ENCODE data around the gene SEMA4A.

SEMA4A gene

GRCh38 chr1:156212130-156212529 is 58.7 kb downstream of the SEMA4A start:
- TF ChIP-seq EZH2phosphoT487 (IDR thresholded peaks at IDR 0.05; ENCODE audit: borderline replicate concordance), result no peak
- TF ChIP-seq, protein P1, sequence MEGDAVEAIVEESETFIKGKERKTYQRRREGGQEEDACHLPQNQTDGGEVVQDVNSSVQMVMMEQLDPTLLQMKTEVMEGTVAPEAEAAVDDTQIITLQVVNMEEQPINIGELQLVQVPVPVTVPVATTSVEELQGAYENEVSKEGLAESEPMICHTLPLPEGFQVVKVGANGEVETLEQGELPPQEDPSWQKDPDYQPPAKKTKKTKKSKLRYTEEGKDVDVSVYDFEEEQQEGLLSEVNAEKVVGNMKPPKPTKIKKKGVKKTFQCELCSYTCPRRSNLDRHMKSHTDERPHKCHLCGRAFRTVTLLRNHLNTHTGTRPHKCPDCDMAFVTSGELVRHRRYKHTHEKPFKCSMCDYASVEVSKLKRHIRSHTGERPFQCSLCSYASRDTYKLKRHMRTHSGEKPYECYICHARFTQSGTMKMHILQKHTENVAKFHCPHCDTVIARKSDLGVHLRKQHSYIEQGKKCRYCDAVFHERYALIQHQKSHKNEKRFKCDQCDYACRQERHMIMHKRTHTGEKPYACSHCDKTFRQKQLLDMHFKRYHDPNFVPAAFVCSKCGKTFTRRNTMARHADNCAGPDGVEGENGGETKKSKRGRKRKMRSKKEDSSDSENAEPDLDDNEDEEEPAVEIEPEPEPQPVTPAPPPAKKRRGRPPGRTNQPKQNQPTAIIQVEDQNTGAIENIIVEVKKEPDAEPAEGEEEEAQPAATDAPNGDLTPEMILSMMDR (conservative IDR thresholded peaks at IDR 0.05; ENCODE audit: low read length), result no peak
- peak overlapping the region; percentile 98 for H3K4me3 ChIP-seq (ENCODE audit: low read length, poor library complexity, severe bottlenecking)
- peaks cover 25% of the 10 kb centered on the region for H3K79me2 ChIP-seq (ENCODE audit: insufficient read depth, low read length)
- H4K20me1 ChIP-seq (ENCODE audit: insufficient read depth, low read length, poor library complexity, severe bottlenecking), result no peaks in the 10 kb centered on the region
- H3K4me1 ChIP-seq (ENCODE audit: insufficient read depth, low read length, poor library complexity, severe bottlenecking), result peaks cover 13% of the 10 kb centered on the region
- H3F3A ChIP-seq (ENCODE audit: low read depth), result no peaks in the 10 kb centered on the region
- peak overlapping the region; percentile 80 for H3K4me2 ChIP-seq (ENCODE audit: low read depth, low read length, poor library complexity, severe bottlenecking)
- peak overlapping the region; percentile 95 for H3K9ac ChIP-seq (ENCODE audit: low read depth, low read length, poor library complexity, severe bottlenecking)
- H3K27me3 ChIP-seq (ENCODE audit: insufficient read depth, low read length, poor library complexity, severe bottlenecking), result no peaks in the 10 kb centered on the region
- H3K36me3 ChIP-seq (ENCODE audit: insufficient read depth, low read length), result peaks cover 27% of the 10 kb centered on the region; the same call in 1 of the 2 replicates
- no peaks in the 10 kb centered on the region for H3K9me2 ChIP-seq (replicated peaks; ENCODE audit: low read depth, low read length)
- H2AFZ ChIP-seq (ENCODE audit: low read length), result peak overlapping the region; percentile 44; the same call in 1 of the 2 replicates
- H3K9me3 ChIP-seq (ENCODE audit: insufficient read depth, low read depth, low read length), result no peaks in the 10 kb centered on the region

GRCh38 chr1:156212833-156213643 is 59.7 kb downstream of the SEMA4A start, which contains the start of gene PMF1:
PMF1 (plus strand) TSS chr1:156213007; CDS start chr1:156213016, 9 bp downstream.
- peaks cover 18% of the 10 kb centered on the region for H3K4me1 ChIP-seq (ENCODE audit: insufficient read depth, low read length, poor library complexity, severe bottlenecking)
- no peaks in the 10 kb centered on the region for H3K27me3 ChIP-seq (ENCODE audit: insufficient read depth, low read length, poor library complexity, severe bottlenecking)
- H3K9me2 ChIP-seq (replicated peaks; ENCODE audit: low read depth, low read length), result no peaks in the 10 kb centered on the region
- no peak for TF ChIP-seq EZH2phosphoT487 (IDR thresholded peaks at IDR 0.05; ENCODE audit: borderline replicate concordance)
- TF ChIP-seq, protein P1 (conservative IDR thresholded peaks at IDR 0.05; ENCODE audit: low read length), result no peak
- H3K9me3 ChIP-seq (ENCODE audit: insufficient read depth, low read depth, low read length), result no peaks in the 10 kb centered on the region
- peak within 1 kb of the TSS; percentile 93 for H2AFZ ChIP-seq (ENCODE audit: low read length)
- peak within 1 kb of the TSS; percentile 89 for H3K4me2 ChIP-seq (ENCODE audit: low read depth, low read length, poor library complexity, severe bottlenecking)
- peaks cover 25% of the 10 kb centered on the region for H3K79me2 ChIP-seq (ENCODE audit: insufficient read depth, low read length)
- no peaks in the 10 kb centered on the region for H4K20me1 ChIP-seq (ENCODE audit: insufficient read depth, low read length, poor library complexity, severe bottlenecking)
- H3F3A ChIP-seq (ENCODE audit: low read depth), result 0 out of 2 replicates have a peak, but pooled peaks cover 3% of the 10 kb centered on the region
- H3K9ac ChIP-seq (ENCODE audit: low read depth, low read length, poor library complexity, severe bottlenecking), result peak within 1 kb of the TSS; percentile 95
- peaks cover 20% of the 10 kb centered on the region; the same call in 1 of the 2 replicates for H3K36me3 ChIP-seq (ENCODE audit: insufficient read depth, low read length)
- peak within 1 kb of the TSS; percentile 98 for H3K4me3 ChIP-seq (ENCODE audit: low read length, poor library complexity, severe bottlenecking)

GRCh38 chr1:156213644-156213966 is 60.2 kb downstream of the SEMA4A start:
- Histone ChIP-seq H3K79me2 (ENCODE audit: insufficient read depth, low read length) (peaks cover 25% of the 10 kb centered on the region), H3F3A (ENCODE audit: low read depth) (0 out of 2 replicates have a peak, but pooled peaks cover 3% of the 10 kb centered on the region), H3K9ac (ENCODE audit: low read depth, low read length, poor library complexity, severe bottlenecking) (peak overlapping the region; percentile 95), H3K36me3 (ENCODE audit: insufficient read depth, low read length) (peaks cover 16% of the 10 kb centered on the region; the same call in 1 of the 2 replicates), H3K4me2 (ENCODE audit: low read depth, low read length, poor library complexity, severe bottlenecking) (peak overlapping the region; percentile 89), H3K9me2 (replicated peaks; ENCODE audit: low read depth, low read length) (no peaks in the 10 kb centered on the region), H3K27me3 (ENCODE audit: insufficient read depth, low read length, poor library complexity, severe bottlenecking) (no peaks in the 10 kb centered on the region), H4K20me1 (ENCODE audit: insufficient read depth, low read length, poor library complexity, severe bottlenecking) (no peaks in the 10 kb centered on the region), H2AFZ (ENCODE audit: low read length) (peak overlapping the region; percentile 93), H3K9me3 (ENCODE audit: insufficient read depth, low read depth, low read length) (no peaks in the 10 kb centered on the region), H3K4me1 (ENCODE audit: insufficient read depth, low read length, poor library complexity, severe bottlenecking) (peaks cover 20% of the 10 kb centered on the region), H3K4me3 (ENCODE audit: low read length, poor library complexity, severe bottlenecking) (peak overlapping the region; percentile 98)
- no peak for TF ChIP-seq EZH2phosphoT487 (IDR thresholded peaks at IDR 0.05; ENCODE audit: borderline replicate concordance)
- TF ChIP-seq, protein P1 (conservative IDR thresholded peaks at IDR 0.05; ENCODE audit: low read length), result no peak

Measured in Loucy (cell line).